Inferior parietal cortex (tissue), 1 donor: ENCODE data around the gene HOXD1.

Experiments used
- DNase-seq: peaks from one replicate; pipeline ENCODE4 v3.0.0-alpha.2; 2016; ENCODE audit errors: extremely low spot score

HOXD1 gene

DNA sequence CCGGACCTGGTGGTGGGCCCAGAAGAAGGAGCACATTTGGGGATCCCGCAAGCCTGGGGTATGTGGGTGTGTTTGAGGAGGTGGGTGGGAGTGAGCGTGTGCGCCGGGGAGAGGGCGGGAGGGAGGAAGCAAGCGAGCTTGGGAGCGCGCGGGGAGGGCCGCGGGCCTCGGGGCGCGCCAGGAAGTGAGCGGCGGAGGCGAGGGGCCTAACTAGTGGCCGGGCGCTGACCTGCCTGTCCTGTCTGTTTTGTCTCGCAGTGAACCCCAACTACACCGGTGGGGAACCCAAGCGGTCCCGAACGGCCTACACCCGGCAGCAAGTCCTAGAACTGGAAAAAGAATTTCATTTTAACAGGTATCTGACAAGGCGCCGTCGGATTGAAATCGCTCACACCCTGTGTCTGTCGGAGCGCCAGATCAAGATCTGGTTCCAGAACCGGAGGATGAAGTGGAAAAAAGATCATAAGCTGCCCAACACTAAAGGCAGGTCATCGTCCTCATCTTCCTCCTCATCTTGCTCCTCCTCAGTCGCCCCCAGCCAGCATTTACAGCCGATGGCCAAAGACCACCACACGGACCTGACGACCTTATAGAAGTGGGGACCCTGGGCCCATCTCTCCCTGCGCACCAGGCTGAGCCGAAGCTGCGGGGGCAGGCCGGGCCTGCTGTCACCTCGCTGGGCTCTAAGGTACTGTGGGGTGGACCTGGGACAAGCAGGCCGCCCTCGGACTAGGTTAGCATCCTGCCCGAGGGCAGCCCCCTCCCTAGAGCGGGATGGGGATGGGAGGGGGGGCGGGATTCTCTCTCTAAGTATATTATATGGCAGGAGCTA is 35.9 kb upstream of the HOXD1 start:
- DNase-seq, result no peak

DNA sequence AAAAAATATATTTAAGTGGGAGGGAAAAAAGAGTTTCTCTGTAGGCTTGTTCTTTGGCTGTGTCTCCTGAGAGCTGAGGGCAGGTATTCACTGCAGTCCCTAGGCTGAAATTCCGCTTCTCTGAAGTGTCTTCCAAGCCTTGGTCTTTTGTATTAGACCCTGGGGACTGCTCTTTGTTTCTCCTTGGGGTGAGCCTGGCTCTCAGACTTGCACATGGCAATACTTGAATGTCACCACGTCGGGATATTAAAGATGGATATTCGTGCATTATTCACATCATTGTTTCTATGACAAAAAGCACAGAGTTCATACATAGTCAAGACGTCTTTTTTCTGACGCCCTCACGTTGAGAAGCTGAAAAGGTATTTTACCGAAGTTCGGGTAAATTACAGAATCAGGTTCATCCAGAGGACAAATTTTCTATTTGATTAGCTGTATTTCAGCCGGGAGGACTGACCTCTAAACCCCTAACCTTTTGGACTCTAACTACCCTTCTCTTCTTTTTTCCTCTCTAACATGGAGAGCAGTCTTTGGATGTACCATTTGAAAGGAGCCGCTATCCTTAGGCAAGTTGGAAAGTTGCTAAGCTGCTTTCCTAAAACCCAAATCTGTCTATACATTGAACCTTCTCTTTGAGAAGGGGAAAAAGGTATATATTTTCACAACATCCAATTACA is 33.8 kb upstream of the HOXD1 start:
- DNase-seq, result no peak

DNA sequence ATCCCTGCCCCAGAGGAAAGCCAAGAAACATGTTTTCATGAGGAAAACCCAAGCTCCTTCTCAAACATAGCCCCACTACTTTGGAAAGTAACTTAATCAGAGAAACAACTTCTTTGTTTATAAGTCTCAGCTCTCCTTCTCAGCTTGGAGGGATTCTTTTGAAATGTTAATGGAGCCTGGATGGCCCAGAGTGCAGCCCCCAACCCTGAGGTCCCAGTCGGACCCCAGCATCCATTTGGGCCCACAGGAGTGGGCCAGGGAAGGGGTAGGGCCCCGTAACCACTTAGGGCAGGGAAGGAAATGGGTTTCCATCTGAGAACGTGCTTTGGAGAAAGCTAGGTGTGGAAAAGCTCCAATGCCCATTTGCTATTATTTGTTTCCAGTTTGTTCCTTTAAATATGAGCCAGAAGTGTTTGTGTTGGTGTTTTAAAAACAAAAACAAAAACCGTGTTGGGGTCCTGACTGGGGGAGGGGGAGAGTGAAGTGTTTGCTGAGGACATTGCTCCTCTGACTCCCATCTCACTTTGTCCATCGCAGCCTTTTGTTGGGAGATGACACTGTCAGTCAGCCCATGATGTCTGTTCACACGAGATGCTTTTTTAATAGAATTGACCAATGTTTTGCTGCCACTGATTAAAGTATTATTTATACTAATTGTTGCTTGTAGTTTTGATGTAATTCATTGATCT is 33.0 kb upstream of the HOXD1 start:
- no peak for DNase-seq

DNA sequence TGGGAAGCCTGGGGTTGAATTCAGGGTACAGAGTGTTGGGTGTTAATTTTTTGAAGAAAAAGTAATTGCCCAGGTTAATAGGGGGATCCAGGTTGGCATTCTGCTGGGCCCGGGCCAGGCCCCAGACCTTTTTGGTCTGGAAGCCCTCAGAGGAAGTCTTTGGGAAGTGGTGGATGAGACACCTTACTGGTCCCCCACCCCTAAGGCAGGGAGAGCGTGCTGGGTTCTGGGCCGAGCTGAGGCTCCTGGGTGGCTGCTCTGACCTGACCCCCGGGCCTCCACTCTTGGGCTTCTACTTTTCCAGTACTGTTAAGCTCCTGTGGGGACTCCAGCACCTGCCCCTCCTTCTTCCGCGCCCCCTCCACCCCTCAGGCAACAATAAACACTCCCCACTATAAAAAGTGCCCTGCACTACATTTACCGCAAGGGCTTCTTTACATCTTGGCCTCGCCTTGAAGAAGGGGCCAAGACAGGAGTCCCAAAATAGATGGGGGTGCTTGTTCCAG is 32.1 kb upstream of the HOXD1 start:
- no peak for DNase-seq

DNA sequence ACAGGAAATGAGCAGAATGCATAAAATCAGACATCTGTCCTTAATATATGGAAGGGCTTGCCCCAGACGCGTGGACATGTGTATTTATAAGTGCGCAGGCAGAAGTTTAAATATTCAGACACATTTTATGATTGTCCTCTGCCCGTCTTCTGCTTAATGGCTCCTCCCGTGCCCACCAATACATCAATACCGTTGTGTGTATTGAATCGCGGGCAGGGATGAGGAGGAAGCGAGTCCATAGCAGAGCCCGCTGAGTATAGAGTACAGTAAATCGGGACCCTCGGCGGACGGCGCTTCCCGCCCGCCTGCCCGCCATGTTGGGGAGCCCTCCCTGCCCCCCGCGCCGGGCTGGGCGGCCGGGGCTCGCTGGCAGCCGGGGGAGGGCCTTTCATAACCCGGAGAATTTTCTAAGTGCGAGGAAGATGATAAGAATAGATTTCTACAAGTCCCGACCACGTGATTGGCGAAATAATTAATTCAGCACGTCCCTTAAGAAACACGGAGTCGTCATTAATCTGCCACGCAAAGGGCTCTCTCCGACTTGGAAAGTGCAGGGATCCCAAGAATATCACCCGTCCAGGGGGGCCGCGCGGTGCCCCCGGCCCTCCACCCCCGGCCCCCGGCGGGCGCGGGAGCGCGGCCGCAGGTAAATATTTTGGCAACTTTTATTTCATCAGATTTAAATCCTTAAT is 31.5 kb upstream of the HOXD1 start, which contains the start of gene HOXD3:
HOXD3 (plus strand) TSS at position 501 of the 692 bp plus-strand sequence. CDS start 11,808 bp downstream, outside the sequence.
- DNase-seq, result no peak

DNA sequence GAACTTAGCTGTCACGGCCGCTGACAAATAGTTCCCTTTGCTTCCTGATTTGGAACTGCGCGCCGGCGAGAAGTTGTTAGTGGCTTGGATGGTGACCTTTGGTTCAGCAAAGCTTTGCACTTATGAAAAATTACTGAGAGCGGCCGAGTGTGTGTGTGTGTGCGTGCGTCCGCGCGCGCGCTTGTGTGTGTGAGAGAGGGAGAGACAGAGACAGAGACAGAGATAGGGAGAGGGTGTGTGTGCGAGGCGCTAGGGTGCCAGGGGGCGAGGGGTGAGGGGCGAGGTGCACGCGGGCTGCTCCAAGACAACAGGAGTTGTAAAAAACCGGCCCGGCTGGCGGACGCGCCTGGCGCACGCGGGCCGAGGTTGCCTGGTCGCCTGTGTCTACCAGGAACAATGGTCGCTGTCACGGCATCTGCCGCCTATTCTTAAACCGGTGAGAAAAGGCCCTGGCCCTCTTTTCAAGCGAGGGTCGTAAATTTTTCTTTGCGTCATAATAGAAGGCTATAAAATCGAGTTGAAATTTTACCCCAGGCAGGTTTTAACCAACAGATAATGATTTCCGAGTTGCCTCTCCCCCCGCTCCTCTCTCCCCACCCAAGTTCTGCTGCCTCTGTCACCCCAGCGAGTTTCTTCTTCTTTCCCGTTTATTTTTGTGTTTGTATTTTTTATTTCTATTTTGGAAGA is 30.8 kb upstream of the HOXD1 start:
- no peak for DNase-seq

DNA sequence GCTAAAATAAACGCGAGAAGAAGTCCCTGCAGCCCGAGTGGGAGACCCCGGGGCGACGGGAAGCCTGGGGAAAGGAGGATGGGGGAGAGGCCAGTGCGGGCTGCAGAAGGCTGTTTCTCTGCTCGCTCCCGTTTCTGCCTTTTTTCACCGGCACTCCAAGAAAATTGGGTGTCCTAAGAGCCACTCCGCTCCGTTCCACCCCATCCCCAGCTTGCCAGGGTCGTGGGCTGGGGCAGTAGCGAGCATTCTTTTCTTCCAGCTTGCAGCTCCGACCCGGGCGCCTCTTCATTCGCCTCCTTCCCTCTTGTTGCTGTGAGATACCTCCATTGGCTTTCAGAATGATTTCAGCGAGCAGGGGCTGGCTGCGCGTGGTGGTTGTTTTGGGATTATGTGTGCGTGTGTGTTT is 30.3 kb upstream of the HOXD1 start:
- DNase-seq, result no peak

DNA sequence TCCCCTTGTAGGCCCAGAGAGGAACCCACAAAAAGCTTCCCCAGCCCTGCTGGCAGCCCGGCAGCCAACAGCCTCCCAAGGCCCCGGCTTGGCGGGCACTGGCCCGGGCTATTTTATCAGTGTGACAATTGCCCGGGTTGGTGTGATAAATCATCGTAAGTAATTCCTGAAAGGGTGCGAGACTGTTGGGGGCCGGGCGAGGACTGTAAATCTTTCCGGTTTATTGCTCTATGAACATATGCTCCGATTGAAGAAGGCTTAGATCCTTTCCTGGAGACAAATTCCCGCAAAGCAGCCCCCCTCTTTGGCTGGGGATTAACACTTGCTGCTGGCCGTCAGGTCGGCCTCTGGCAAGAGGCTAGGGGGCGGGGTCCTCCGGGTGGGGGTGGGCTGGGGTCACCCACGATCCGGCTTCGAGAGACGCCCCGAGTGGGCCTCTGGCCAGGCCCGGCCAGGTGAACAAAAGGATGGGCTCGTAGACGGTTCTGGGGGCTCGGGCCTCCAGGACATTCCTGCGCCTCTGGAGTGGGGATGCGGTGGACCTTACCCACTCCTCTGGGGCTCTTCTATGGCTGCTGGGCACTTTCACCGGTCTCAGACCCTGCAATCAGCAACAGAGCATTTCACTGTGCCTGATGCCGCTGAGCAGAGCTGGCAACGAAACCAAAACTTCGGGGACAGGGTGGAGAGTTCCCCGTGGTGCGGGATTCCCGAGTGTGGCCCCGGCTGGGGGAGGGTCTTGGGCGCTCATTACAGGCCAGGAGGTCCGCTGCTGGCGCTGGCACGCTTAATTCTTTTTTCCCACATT is 29.4 kb upstream of the HOXD1 start:
- no peak for DNase-seq

DNA sequence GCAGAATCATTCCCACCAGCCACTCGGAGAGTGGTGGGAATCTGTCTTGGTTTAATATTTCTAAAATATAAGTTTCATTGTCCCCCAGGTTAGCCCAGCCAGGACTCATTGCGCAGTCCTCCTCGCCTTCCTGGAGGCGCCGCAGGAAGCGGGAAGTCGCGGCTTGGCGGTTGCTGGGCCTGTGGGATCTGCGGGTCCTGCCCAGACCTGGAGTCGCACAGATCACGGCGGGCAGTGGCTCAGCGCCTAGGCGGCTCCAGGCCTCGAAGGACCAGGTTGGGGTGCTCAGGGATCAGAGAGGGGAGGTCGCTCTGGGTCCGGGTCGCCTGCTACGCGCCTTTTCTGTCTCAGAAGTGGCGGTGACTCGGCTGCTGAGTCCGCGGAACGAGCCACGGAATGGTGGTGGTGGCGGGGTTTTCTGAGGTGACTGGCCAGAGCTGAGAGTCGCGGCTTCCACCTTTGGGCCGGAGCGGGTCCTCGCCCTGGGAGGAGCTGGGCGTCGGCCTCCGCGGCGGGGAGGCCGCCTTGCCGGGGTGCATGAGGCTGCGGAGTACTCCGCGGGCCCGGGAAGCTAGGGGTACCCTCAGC is 28.7 kb upstream of the HOXD1 start:
- no peak for DNase-seq

DNA sequence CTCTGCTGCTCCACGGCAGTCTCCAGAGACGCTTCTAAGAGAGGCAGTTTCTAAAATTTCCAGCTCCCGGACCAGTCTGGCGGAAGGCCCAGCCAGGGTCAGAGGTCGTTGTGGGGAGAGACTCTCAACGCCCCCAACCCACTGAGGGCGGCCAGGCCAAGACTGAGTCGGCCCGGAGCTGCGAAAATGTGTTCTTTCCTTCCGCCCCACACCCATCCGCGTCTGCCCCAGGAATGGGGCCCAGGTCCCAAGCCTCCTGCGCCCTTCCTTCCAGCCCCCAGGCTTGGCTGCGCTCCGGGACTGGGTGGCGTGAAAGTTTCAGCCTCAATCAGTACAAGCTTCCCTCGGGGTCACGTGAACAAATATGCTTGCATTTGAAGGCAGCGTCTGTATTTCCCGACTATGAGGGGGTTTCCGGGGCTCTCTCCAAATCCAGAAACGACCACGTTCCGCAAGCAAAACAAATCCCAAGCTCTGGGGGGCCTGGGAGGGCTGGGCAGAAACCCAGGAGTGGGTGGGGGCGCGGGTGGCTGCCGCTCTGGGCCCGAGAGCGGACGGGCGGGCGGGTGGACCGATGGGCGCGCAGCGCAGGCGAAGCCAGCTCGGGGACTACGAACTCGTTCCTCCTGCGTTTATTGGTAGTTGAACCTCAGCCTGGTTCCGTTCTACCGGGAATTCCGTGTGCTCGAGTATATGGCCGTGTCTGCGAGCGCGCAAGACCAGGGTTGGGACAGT is 28.1 kb upstream of the HOXD1 start:
- no peak for DNase-seq

DNA sequence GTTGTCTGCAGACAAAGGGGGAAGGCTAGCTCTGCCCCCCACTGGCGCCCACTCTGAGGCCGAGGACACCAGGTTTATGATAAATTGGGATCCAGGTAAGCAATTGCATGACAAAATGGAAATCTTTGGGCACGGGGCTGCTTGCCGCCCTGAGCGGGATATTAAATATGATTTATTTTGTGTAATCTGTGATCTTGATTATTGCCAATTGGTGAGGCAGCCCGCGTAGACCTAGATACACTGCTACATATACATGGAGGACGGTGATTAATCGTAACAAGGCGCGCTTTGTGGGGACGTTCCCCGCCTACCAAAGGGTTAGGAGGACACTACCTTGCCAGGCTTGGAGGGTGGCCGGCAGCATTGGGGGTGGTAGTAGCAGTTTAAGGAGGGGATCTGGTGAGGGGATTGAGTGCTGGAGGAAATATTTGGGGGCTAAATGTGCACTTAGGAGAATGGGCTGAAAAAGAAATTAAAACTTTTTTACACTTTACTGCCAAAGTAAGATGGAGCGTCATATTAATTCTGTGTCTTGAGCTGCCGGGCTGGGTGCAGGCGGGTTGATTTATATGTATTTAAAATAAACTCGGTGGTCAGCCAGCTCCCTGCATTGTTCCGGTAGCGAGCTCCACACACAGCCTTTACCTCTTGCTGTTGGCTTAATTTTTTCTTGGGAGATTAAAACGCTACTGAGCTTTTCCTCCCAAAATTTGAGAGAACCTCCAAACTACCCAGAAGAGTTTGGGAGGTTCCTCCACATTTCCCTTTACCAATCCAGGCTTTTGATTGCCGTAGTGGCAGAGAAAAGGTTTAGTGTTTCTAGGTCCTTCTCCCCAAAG is 27.3 kb upstream of the HOXD1 start:
- DNase-seq, result no peak

DNA sequence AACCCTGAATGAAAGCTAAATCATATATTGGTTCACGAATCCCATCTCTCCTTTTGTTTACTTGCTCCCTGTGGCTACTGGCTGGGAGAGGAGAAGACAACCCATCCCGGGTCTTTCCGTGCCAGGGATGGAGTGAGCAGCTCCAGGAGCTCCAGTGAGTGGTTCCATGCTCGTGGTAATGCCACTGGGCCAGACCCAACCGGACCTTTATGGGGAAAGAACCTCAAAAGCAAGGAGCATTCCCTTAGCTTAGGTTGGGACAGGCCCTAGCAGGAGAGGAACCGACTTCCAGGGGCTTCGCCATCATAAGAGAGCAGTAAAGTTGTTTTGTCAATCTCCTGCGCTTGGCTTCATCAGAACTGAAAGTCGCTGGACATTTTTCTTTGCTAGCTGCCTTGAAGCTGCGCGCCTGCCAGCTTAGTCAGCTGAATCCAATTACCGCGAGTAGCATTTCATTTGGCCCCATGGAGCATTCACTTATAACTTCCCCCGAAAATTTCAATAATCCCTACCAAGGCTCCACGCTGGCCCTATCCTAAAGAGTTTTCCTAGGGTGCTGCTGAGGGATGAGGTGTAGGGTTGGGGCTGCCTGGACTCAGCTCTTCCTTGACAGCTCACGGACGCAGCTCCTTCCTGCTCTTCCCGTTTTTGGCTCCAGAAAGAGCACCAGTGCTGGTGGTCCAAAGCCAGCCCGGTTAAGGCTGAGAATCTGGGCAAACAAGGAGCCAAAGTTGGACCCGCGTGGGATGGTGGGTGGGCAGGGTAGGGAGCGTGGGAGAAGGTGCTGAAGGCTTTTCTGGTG is 26.4 kb upstream of the HOXD1 start:
- DNase-seq, result no peak

DNA sequence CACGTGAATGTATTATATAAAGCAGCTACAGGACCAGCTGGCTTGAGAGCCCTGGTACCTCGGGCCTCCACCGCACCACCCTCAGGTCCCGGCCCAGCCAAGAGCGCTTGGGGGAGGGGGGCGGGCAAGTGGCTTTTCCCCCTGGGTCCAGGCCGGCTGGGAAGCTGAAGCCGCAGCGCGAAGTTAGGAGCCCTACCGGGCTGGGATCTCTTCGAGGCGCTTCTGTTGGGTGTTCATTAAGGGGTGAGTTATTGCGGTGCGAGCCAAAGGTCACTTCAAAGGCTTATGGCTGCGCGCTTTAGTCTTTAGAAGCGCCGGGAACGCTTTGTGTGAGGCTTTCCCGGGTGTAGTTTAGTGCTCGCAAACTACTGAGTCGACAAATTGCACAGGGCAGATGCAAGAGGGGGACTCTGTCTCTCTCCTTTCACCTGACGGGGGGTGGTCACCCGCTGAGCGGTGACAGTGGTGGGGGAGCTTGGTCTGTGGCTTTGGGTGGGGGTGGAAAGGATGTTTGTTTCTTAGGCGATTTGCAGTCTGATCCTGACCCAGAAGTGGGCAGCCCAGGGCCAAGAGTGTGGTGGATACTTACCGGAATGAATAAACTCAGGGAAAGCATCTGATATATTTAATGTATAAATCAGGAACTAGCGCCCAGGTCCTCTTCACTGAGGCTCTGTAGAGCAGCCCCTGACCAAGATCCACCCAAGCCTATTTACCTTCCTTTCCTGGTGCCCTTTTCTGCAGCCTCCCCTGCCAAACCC is 25.4 kb upstream of the HOXD1 start:
- no peak for DNase-seq

DNA sequence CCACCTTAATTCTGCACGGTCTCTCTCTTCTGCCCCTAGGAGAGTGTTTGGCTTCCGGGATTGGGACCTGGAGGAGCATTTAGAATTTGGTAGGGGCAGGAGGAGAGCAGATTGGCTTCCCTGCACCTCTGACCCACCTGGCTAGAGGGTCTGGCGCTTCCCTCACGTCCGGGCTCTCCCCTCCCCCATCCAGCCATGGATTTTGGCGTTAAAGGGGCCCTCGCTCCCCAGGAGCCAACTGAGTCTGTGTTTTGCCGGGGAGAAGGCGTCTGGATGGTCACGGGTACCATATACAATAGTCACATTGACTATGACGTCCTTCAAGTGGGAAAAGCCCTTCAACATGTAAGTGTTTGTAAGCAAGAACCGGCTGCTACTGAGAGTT is 24.8 kb upstream of the HOXD1 start:
- DNase-seq, result no peak

DNA sequence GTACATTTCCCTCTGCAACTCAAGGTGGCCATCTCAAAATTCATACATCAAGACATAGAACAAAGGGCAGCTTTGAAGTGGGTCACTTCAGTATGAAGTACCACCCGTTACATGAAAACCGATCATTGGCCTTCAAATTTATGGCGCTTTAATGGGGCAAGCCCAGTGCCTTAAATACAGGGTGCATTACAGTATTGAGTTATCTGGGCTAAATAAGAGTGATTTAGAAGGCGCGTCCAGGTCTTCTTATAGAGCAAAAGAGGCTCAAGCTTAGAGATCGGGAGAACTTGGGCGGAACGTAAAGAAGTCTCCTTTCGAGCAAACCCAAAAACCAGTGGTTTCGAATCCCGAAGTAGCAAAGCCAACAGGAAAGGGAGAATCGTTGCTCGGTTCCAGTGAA is 24.3 kb upstream of the HOXD1 start:
- DNase-seq, result no peak

DNA sequence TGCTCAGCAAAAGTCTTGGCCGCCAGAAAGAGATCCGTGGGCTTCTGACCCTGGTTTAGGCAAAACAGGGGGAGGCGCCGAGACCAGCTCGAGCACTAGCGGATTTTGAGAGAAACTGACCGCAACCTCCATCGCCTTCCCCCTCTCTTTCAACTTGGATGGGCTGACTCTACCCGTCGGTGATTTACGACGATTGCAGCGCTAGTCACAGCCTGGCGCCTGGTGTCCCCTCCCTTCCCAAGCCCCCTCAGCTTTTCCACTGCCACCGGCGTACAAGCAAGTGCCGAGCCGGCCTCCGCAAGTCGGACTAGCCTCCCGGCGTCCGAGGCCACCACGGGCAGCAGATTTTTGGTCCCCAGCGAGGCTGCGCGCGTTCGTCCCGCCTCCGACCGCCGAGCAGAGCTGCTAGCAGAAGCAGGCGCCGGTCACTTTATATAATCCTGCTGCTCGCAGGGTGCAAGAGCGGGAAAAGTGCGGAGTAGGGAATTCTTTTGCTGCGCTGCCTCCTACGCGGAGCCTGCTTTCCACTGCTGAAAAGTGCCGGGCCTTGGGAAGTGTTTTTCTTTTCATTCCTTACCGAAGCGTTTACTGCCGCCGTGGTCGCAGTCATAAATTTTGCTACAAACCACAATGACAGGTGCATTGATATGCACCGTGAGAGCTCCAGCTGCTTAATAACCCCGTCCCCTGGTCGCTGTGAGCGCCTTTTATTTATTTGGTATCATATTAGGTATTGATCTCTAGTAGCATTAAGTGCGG is 23.7 kb upstream of the HOXD1 start:
- DNase-seq, result no peak
